ENCODE data around the gene PPA2.

PPA2 gene

DNA sequence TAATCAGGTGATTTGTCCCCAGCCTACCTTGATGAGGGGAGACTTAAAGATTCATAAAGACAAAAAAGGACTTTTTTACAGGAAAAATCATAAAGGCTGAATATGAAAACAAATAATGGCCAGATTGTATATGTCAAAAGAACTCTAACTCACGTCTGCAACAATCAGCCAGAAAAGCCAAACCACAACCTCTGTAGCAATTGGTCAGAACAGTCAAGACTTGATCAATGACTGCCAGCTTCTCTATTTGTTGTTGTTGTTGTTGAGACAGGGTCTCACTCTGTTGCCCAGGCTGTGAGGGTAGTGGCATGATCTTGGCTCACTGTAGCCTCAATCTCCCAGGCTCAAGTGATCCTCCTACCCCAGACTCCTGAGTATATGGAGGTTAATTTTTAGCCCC lies 35.9 kb upstream of the PPA2 start:
- H3K27ac ChIP-seq (ENCODE audit: low read depth, low read length, poor library complexity, severe bottlenecking) = no peak overlapping the region
- no peaks in the 10 kb centered on the region for H3K4me1 ChIP-seq (ENCODE audit: insufficient read depth, low read length, severe bottlenecking)
- TF ChIP-seq, protein P1, sequence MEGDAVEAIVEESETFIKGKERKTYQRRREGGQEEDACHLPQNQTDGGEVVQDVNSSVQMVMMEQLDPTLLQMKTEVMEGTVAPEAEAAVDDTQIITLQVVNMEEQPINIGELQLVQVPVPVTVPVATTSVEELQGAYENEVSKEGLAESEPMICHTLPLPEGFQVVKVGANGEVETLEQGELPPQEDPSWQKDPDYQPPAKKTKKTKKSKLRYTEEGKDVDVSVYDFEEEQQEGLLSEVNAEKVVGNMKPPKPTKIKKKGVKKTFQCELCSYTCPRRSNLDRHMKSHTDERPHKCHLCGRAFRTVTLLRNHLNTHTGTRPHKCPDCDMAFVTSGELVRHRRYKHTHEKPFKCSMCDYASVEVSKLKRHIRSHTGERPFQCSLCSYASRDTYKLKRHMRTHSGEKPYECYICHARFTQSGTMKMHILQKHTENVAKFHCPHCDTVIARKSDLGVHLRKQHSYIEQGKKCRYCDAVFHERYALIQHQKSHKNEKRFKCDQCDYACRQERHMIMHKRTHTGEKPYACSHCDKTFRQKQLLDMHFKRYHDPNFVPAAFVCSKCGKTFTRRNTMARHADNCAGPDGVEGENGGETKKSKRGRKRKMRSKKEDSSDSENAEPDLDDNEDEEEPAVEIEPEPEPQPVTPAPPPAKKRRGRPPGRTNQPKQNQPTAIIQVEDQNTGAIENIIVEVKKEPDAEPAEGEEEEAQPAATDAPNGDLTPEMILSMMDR (IDR thresholded peaks at IDR 0.05; ENCODE audit: low read length) = no peak
- TF ChIP-seq EZH2 (IDR thresholded peaks at IDR 0.05; ENCODE audit: borderline replicate concordance, low read length) = no peak
- H3K4me2 ChIP-seq (ENCODE audit: low read length) = no peak overlapping the region
- H4K20me1 ChIP-seq (ENCODE audit: insufficient read depth, low read length) = no peaks in the 10 kb centered on the region
- H3K9ac ChIP-seq (ENCODE audit: low read length) = no peak overlapping the region
- no peaks in the 10 kb centered on the region for H3K36me3 ChIP-seq (ENCODE audit: insufficient read depth, low read length)
- no peak overlapping the region for H2AFZ ChIP-seq (ENCODE audit: low read length)
- no peak overlapping the region for H3K4me3 ChIP-seq (ENCODE audit: low read depth, low read length, poor library complexity, severe bottlenecking)
- H3K9me3 ChIP-seq (ENCODE audit: low read length) = no peaks in the 10 kb centered on the region
- no peaks in the 10 kb centered on the region for H3K9me2 ChIP-seq (ENCODE audit: low read depth, low read length)
- H3K79me2 ChIP-seq (ENCODE audit: insufficient read depth, low read length) = no peaks in the 10 kb centered on the region
- no peaks in the 10 kb centered on the region for H3K27me3 ChIP-seq (ENCODE audit: insufficient read depth, low read length)
- no peaks in the 10 kb centered on the region for H3F3A ChIP-seq (ENCODE audit: insufficient read depth, low read length)

DNA sequence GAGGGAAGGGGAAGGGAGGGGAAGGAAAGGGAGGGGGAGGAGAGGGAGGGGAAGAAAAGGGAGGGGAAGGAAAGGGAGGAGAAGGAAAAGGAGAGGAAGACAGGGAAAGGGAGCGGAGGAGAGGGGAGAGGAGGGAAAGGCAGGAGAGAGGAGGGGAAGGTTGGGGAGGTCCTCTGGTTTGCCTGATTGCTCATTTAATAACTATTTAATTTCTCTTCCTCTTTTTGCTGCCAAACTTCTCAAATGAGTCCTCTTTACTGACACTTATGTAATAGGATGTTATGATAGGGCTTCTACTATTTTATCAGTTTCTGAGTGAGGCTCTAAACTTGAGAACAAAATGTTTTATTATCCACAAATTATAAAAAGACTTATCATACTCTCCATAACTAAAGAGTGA lies 35.4 kb upstream of the PPA2 start:
- Histone ChIP-seq H3K4me3 (ENCODE audit: low read depth, low read length, poor library complexity, severe bottlenecking) (no peak overlapping the region), H2AFZ (ENCODE audit: low read length) (no peak overlapping the region), H3F3A (ENCODE audit: insufficient read depth, low read length) (no peaks in the 10 kb centered on the region), H3K9me2 (ENCODE audit: low read depth, low read length) (no peaks in the 10 kb centered on the region), H3K36me3 (ENCODE audit: insufficient read depth, low read length) (no peaks in the 10 kb centered on the region), H3K27ac (ENCODE audit: low read depth, low read length, poor library complexity, severe bottlenecking) (no peak overlapping the region), H3K27me3 (ENCODE audit: insufficient read depth, low read length) (no peaks in the 10 kb centered on the region), H3K9me3 (ENCODE audit: low read length) (no peaks in the 10 kb centered on the region), H3K4me1 (ENCODE audit: insufficient read depth, low read length, severe bottlenecking) (no peaks in the 10 kb centered on the region), H3K79me2 (ENCODE audit: insufficient read depth, low read length) (no peaks in the 10 kb centered on the region), H3K9ac (ENCODE audit: low read length) (no peak overlapping the region), H3K4me2 (ENCODE audit: low read length) (no peak overlapping the region), H4K20me1 (ENCODE audit: insufficient read depth, low read length) (no peaks in the 10 kb centered on the region)
- TF ChIP-seq, protein P1 (IDR thresholded peaks at IDR 0.05; ENCODE audit: low read length) = no peak

DNA sequence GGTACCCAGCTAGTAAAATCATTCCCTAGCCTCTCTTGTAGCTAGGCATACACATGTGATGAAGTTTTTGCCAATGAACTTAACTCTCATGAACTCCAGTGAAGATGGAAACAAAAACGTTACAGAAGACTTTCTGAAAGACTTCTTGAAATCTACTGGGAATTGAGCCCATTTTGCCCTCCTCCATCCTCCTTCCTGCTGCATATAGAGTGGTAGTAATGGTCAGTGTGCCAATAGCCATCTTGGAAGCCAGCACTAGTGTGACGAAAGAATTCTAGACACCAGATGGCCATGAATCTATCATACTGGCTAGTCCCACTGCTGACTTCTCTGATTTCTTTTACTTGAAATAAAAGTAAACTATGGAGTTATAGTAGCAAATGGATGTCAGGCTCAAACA lies 30.9 kb upstream of the PPA2 start:
- Histone ChIP-seq H3K9ac (ENCODE audit: low read length) (no peak overlapping the region), H3K4me2 (ENCODE audit: low read length) (no peak overlapping the region), H3K27me3 (ENCODE audit: insufficient read depth, low read length) (no peaks in the 10 kb centered on the region), H4K20me1 (ENCODE audit: insufficient read depth, low read length) (no peaks in the 10 kb centered on the region), H3K9me3 (ENCODE audit: low read length) (no peaks in the 10 kb centered on the region), H3K4me1 (ENCODE audit: insufficient read depth, low read length, severe bottlenecking) (no peaks in the 10 kb centered on the region), H2AFZ (ENCODE audit: low read length) (no peak overlapping the region), H3K4me3 (ENCODE audit: low read depth, low read length, poor library complexity, severe bottlenecking) (no peak overlapping the region), H3K9me2 (ENCODE audit: low read depth, low read length) (no peaks in the 10 kb centered on the region), H3K79me2 (ENCODE audit: insufficient read depth, low read length) (no peaks in the 10 kb centered on the region), H3K27ac (ENCODE audit: low read depth, low read length, poor library complexity, severe bottlenecking) (no peak overlapping the region), H3F3A (ENCODE audit: insufficient read depth, low read length) (no peaks in the 10 kb centered on the region), H3K36me3 (ENCODE audit: insufficient read depth, low read length) (no peaks in the 10 kb centered on the region)
- TF ChIP-seq, protein P1 (IDR thresholded peaks at IDR 0.05; ENCODE audit: low read length) = no peak
- TF ChIP-seq EZH2 (IDR thresholded peaks at IDR 0.05; ENCODE audit: borderline replicate concordance, low read length) = no peak

Measured in OCI-LY1 (cell line).